Stimulated activated CD8-positive, alpha-beta memory T cell treated with anti-CD3 and anti-CD28 coated beads, Interleukin-12 subunit alpha, Interleukin-12 subunit beta, amount 100 ng/mL, for 1 hour (primary cell): ENCODE results near the gene OSBPL7.

Source experiments
- DNase-seq: peaks from one replicate; pipeline ENCODE4 v3.0.0-alpha.2; 2020; ENCODE audit warnings: low read depth

OSBPL7 gene

DNA sequence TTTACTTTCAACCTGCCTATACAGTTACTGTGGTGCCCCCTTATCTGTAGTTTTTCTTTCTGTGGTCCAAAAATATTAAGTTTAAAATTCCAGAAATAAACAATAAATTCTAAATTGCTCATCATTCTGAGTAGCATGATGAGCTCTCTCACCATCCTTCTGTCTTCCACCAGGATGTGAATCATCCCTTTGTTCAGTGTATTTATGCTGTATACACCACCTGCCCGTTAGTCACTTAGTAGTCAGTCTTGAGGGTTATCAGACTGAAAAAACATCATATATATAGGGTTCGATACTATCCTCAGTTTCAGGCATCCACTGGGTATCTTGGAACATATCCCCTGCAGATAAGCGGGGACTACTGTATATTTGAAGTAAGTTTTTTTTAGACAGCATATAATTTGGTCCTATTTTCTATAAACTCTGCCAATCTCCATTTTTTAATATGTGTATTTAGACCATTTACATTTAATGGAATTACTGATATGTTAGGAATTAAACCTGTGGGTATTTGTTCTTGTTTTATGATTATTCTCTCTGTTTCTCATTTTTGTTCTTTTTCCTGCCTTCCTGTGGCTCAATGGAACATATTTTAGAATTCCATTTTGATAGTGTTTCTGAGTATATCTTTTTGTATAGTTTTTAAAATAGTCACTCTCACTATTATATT lies 57.5 kb downstream of the OSBPL7 start:
- no peak for DNase-seq

DNA sequence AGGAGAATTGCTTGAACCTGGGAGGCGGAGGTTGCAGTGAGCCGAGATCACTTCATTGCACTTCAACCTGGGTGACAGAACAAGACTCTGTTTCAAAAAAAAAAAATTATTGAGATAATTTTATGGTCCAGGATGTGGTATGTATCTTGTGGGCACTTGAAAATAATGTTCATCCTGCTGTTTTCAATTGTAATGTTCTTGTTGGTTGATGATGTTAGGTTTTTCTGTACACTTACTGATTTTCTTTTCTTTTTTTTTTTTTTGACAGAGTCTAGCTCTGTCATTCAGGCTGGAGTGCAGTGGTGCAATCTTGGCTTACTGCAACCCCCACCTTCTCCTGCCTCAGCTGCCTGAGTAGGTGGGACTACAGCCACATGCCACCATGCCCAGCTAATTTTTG lies 58.9 kb downstream of the OSBPL7 start:
- DNase-seq = no peak

DNA sequence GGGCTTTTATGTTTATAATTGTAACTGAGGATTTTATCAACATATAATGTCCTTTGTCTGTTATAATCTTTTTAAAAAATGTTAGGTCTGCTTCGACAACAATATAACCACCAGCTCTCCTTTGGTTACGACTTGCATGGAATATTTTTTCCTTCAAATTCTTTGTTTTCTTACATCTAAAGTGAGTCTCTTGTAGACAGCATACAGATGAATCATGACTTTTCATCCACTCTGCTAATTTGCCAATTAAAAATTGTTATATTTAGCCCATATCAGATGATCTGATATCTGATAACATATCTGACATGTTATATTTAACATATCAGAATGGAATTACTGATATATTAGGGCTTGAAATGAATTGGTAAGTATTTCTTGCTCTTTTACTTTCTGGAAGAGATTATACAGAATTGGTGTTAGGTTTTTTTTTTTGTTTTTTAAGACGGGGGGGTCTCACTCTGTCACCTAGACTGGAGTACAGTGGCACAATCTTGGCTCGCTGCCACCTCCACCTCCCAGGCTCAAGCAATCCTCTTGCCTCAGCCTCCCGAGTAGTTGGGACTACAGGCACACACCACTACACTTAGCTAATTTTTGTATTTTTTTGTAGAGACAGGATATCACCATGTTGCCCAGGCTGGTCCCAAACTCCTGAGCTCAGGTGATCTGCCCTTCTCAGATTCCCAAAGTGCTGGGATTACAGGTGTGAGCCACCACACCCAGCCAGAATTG lies 61.0 kb downstream of the OSBPL7 start:
- no peak for DNase-seq

DNA sequence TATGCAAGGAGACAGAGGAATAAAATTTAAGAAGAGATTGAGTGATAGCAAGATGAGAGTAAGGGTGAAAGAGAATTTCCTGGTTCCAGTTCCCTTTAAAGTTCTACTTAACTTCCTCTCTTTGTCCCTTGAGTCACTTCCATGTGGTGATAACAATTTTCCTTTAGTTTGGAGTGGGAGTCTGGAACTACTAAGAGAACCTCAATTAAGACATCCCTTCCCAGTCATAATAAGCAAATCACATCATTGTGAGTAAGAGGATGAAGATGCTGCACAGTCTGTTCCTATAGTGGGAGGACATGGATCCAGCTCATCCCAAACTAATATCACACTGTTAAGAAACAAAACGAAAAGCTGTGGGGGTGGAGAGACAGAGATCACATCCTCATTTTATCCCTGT lies 64.2 kb downstream of the OSBPL7 start:
- DNase-seq = no peak
